ENCODE measurements around the gene PTPRN.

- no peak for TF ChIP-seq RAD21 (IDR thresholded peaks at IDR 0.05; ENCODE audit: low read depth)
- no peak for TF ChIP-seq FOXM1 (IDR thresholded peaks at IDR 0.05; ENCODE audit: borderline replicate concordance, low read depth)
- TF ChIP-seq NFIC (IDR thresholded peaks at IDR 0.05) = no peak
- TF ChIP-seq MAX (IDR thresholded peaks at IDR 0.05) = no peak
- no peak for TF ChIP-seq TCF12 (IDR thresholded peaks at IDR 0.05; ENCODE audit: low read depth)
- TF ChIP-seq REST (IDR thresholded peaks at IDR 0.05; ENCODE audit: low read depth) = no peak
- TF ChIP-seq TEAD4 (IDR thresholded peaks at IDR 0.05) = no peak
- TF ChIP-seq EGR1 (IDR thresholded peaks at IDR 0.05) = no peak
Observed at GRCh38 chr2:219252084-219252483, 57.1 kb downstream of the PTPRN start.
